Ishikawa (cell line): ENCODE results near the gene CNNM4.

Source experiments
- CEBPB ChIP-seq: IDR thresholded peaks from 2 replicates; pipeline ENCODE4 v1.6.1; 2012
- CREB1 ChIP-seq: IDR thresholded peaks from 2 replicates; pipeline ENCODE4 v1.6.1; 2012; ENCODE audit warnings: low read depth
- EGR1 ChIP-seq: IDR thresholded peaks from 2 replicates; pipeline ENCODE4 v1.6.1; 2012
- EP300 ChIP-seq: IDR thresholded peaks from 2 replicates; pipeline ENCODE4 v1.6.1; 2012; ENCODE audit warnings: borderline replicate concordance
- RAD21 ChIP-seq: IDR thresholded peaks from 2 replicates; pipeline ENCODE4 v1.6.1; 2012; ENCODE audit warnings: low read depth
- TAF1 ChIP-seq: IDR thresholded peaks from 2 replicates; pipeline ENCODE4 v1.6.1; 2012; ENCODE audit warnings: low read depth, mild to moderate bottlenecking
- TCF12 ChIP-seq: IDR thresholded peaks from 2 replicates; pipeline ENCODE4 v1.6.1; 2012; ENCODE audit warnings: low read depth
- TEAD4 ChIP-seq: IDR thresholded peaks from 2 replicates; pipeline ENCODE4 v1.6.1; 2012
- YY1 ChIP-seq: IDR thresholded peaks from 2 replicates; pipeline ENCODE4 v1.6.1; 2012; ENCODE audit warnings: low read depth
- ZBTB7A ChIP-seq: IDR thresholded peaks from 2 replicates; pipeline ENCODE4 v1.6.1; 2012; ENCODE audit warnings: low read depth

DNA sequence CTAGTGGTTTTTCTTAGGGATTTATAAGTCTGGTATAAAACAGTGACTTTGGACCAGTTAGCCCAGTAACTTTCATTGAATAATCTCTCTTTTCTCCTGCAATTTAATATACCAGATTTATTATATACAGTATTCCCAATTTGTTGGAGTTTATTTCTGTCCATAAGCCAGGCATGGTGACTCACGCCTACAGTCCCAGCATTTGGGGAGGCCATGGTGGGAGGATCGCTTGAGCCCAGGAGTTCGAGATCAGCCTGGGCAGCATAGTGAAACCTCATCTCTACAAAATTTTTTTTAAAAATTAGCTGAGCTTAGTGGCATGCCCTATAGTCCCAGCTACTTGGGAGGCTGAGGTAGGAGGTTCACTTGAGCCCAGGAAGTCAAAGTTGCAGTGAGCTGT, 26.7 kb downstream of the CNNM4 start:
- TF ChIP-seq TEAD4, result no peak
- no peak for TF ChIP-seq ZBTB7A
- no peak for TF ChIP-seq EP300
- no peak for TF ChIP-seq CEBPB
- TF ChIP-seq YY1, result no peak
- no peak for TF ChIP-seq RAD21
- TF ChIP-seq EGR1, result no peak
- TF ChIP-seq CREB1, result no peak
- TF ChIP-seq TCF12, result no peak
- no peak for TF ChIP-seq TAF1
